Colon (tissue), 2 donors: ENCODE data around the gene PPP1R9A.

Source experiments
- FAIRE-seq: peaks from 2 replicates; lab custom pipeline; 2012; peaks lifted over from hg19 to GRCh38; lab: Jason Lieb, UNC
- donor health status: control.
- donor health status: control.

Gene PPP1R9A

GRCh38 chr7:94909179-94909466 is 1.7 kb downstream of the PPP1R9A start:
- FAIRE-seq = no peak

- FAIRE-seq = no peak
Measured at GRCh38 chr7:94912085-94912484, 4.7 kb downstream of the PPP1R9A start.

GRCh38 chr7:94913391-94913790 is 6.0 kb downstream of the PPP1R9A start:
- no peak for FAIRE-seq

- FAIRE-seq = peak; percentile 51
Measured at GRCh38 chr7:94921911-94922310, 14.5 kb downstream of the PPP1R9A start.

- FAIRE-seq = no peak
Measured at GRCh38 chr7:94922457-94922856, 15.1 kb downstream of the PPP1R9A start.

- no peak for FAIRE-seq
Measured at GRCh38 chr7:94923412-94923811, 16.0 kb downstream of the PPP1R9A start.

- no peak for FAIRE-seq
Measured at GRCh38 chr7:94928168-94928707, 20.8 kb downstream of the PPP1R9A start.

GRCh38 chr7:94933256-94933990 is 26.0 kb downstream of the PPP1R9A start:
- no peak for FAIRE-seq

GRCh38 chr7:94939395-94939794 is 32.0 kb downstream of the PPP1R9A start:
- FAIRE-seq = no peak

GRCh38 chr7:94940241-94940640 is 32.8 kb downstream of the PPP1R9A start:
- FAIRE-seq = no peak

- no peak for FAIRE-seq
Measured at GRCh38 chr7:94941844-94942632, 34.6 kb downstream of the PPP1R9A start.

GRCh38 chr7:94943134-94943533 is 35.7 kb downstream of the PPP1R9A start:
- FAIRE-seq = no peak

- no peak for FAIRE-seq
Measured at GRCh38 chr7:94949532-94949931, 42.1 kb downstream of the PPP1R9A start.

- no peak for FAIRE-seq
Measured at GRCh38 chr7:94955807-94956206, 48.4 kb downstream of the PPP1R9A start.

- no peak for FAIRE-seq
Measured at GRCh38 chr7:94957061-94957460, 49.7 kb downstream of the PPP1R9A start.

- FAIRE-seq = no peak
Measured at GRCh38 chr7:94962661-94963060, 55.3 kb downstream of the PPP1R9A start.

GRCh38 chr7:94969434-94970084 is 62.2 kb downstream of the PPP1R9A start:
- FAIRE-seq = no peak

GRCh38 chr7:94970085-94970576 is 62.7 kb downstream of the PPP1R9A start:
- no peak for FAIRE-seq

- no peak for FAIRE-seq
Measured at GRCh38 chr7:94971051-94971867, 63.9 kb downstream of the PPP1R9A start.

GRCh38 chr7:94972296-94972695 is 64.9 kb downstream of the PPP1R9A start:
- FAIRE-seq = no peak

GRCh38 chr7:94973844-94974243 is 66.5 kb downstream of the PPP1R9A start:
- no peak for FAIRE-seq

- FAIRE-seq = no peak
Measured at GRCh38 chr7:94974423-94974822, 67.0 kb downstream of the PPP1R9A start.
